Activated effector memory CD4-positive, alpha-beta T cell treated with Interleukin-2 at 50 U/mL for 16 hours (primary cell): ENCODE results near the gene MYH11.

Experiments used
- DNase-seq: peaks from one replicate; pipeline ENCODE4 v3.0.0-alpha.2; 2020

The MYH11 gene

DNA sequence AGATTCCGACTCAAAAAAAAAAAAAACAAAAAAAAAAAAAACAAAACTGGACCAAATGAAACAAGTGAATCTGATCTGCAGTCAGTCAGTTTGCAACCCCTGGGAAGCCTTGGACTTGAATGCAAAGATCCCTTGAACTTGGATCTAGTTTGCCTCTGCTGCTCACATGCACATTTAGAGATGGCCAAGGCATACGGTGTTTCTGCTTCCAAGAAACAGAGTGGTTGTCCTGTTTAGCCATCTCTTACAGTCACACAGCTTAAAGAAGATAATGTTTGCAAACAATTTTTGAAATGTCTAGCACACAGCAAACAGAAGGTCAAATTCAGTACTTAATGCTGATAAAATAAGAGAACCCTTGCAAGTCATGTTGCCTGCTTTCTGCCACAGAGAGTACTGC lies 202.2 kb downstream of the MYH11 start:
- DNase-seq: no peak

DNA sequence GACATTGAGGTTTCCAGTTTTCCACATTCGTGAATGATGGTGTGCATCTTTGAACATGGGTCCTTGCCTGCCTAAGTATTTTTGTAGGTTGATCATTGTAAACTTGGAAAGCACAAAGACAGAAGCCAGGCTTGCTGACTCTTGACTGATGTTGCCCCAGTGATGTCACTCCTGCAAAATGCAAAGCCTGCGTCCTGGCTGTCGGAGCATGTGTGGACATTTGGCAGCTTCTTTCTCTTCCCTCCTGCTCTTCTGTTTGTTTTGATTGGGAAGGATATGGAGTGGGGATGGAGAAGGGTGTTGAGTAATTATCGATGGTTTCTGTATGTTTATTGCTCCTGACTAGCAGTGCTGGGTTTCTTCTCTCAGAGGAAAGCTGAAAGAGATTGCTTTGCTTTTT lies 203.6 kb downstream of the MYH11 start:
- no peak for DNase-seq
